K562 (cell line): ENCODE results near the gene CMTM5. TPM values are rescaled to one million over a fixed set of nuclear protein-coding genes. Genes with fewer than 3 reads are reported as not detected.

Source experiments
- ATAC-seq: fragments of 200-7000 bp; cut with Tn5 transposase; 3 replicates; pipeline ENCODE4 v1.9.1; 2020; ENCODE audit warnings: moderate library complexity
- BruUV-seq: library from RNA; stranded (reverse); fragments of 400-500 nt; replicated peaks from 2 replicates; lab custom pipeline; 2021; lab: Mats Ljungman, UMichigan
- CTCF ChIA-PET: fragments of 300-600 bp; formaldehyde crosslinking; extraction: SDS; loops from one replicate; lab custom pipeline; 2021; ENCODE audit warnings: low intra/inter-chr PET ratio; lab: Yijun Ruan, JAX
- POLR2A ChIA-PET: fragments of 300-600, 350-650 bp; sonication (Branson Sonifier 250); formaldehyde crosslinking; extraction: SDS; loops from one replicate; lab custom pipeline; 2021; ENCODE audit warnings: antibody characterized with exemption, inconsistent platforms; lab: Yijun Ruan, JAX
- DNase-seq, 4 experiments: peaks; one replicate each; pipeline versions ENCODE4 v3.0.0 to v3.0.0-alpha.2; 2011 to 2018; ENCODE audit warnings: low spot score in 3 of 4, mixed read lengths in 3 of 4; ENCODE audit errors: extremely low read depth in 1 of 4
- FAIRE-seq: peaks from 2 replicates; lab custom pipeline; 2011; peaks lifted over from hg19 to GRCh38; lab: Jason Lieb, UNC
- H2AFZ ChIP-seq: 2 replicates; pipeline ENCODE4 v1.6.0; 2011; ENCODE audit warnings: low read depth, low read length, control low read depth, inconsistent platforms
- H3K27ac ChIP-seq: fragments of 200-600 bp; 3 replicates; pipeline ENCODE4 v1.8.0; 2011; ENCODE audit warnings: low read depth, mild to moderate bottlenecking, control low read depth, inconsistent platforms, low read length, moderate library complexity, mixed read lengths; ENCODE audit errors: extremely low read depth
- H3K27me3 ChIP-seq, 2 experiments: fragments of 300-600 bp in 1 of 2; 2 replicates in 1 of 2; 3 replicates in 1 of 2; pipeline versions ENCODE4 v1.6.0 to v1.8.0; 2011; ENCODE audit warnings: inconsistent platforms in 2 of 2, low read length in 2 of 2, mild to moderate bottlenecking in 1 of 2, mixed read lengths in 1 of 2, moderate library complexity in 1 of 2; ENCODE audit not compliant: control insufficient read depth in 2 of 2, insufficient read depth in 2 of 2
- H3K36me3 ChIP-seq: fragments of 300-600 bp; 3 replicates; pipeline ENCODE4 v1.8.0; 2011; ENCODE audit warnings: mild to moderate bottlenecking, low read length, inconsistent platforms; ENCODE audit not compliant: control insufficient read depth, insufficient read depth
- H3K4me1 ChIP-seq, 2 experiments: fragments of 200-600 bp in 1 of 2; replicated peaks in 1 of 2; 2 replicates in 1 of 2; 3 replicates in 1 of 2; pipeline versions ENCODE4 v1.5.1 to v1.8.0; 2011; ENCODE audit warnings: inconsistent platforms in 2 of 2, low read length in 2 of 2, mild to moderate bottlenecking in 1 of 2, mixed read lengths in 1 of 2, moderate library complexity in 1 of 2; ENCODE audit not compliant: control insufficient read depth in 2 of 2, insufficient read depth in 2 of 2
- H3K4me2 ChIP-seq: 2 replicates; pipeline ENCODE4 v1.6.1; 2011; ENCODE audit warnings: low read length, control low read depth, inconsistent platforms, mixed read lengths; ENCODE audit not compliant: insufficient read depth
- H3K4me3 ChIP-seq: fragments of 200-600 bp; sonication (generic), shearing (Covaris generic); 2 replicates; pipeline ENCODE4 v1.5.1; 2016; ENCODE audit warnings: control low read depth, inconsistent platforms
- H3K79me2 ChIP-seq: fragments of 200-600 bp; 3 replicates; pipeline ENCODE4 v1.8.0; 2011; ENCODE audit warnings: low read length, inconsistent platforms; ENCODE audit not compliant: control insufficient read depth, insufficient read depth
- H3K9ac ChIP-seq, 2 experiments: 2 replicates each; pipeline versions ENCODE4 v1.6.0 to v1.6.1; 2011; ENCODE audit warnings: low read depth in 2 of 2, low read length in 2 of 2, control low read depth in 1 of 2, inconsistent platforms in 1 of 2, mild to moderate bottlenecking in 1 of 2, mixed read lengths in 1 of 2; ENCODE audit not compliant: insufficient read depth in 1 of 2
- H3K9me1 ChIP-seq: one replicate; pipeline ENCODE4 v1.6.0; 2011; ENCODE audit warnings: inconsistent platforms, mild to moderate bottlenecking, low read length, moderate library complexity; ENCODE audit not compliant: control insufficient read depth, insufficient read depth
- H3K9me3 ChIP-seq: replicated peaks from 2 replicates; pipeline ENCODE4 v1.5.1; 2011; ENCODE audit warnings: low read depth, low read length, inconsistent platforms; ENCODE audit not compliant: control insufficient read depth, insufficient read depth
- H4K20me1 ChIP-seq: replicated peaks from 2 replicates; pipeline ENCODE4 v1.6.1; 2011; ENCODE audit warnings: low read length, inconsistent platforms, mixed read lengths; ENCODE audit not compliant: control insufficient read depth, insufficient read depth
- CREB1 ChIP-seq, 2 experiments: sonication (generic) in 1 of 2; formaldehyde crosslinking in 1 of 2; IDR thresholded peaks; 2 replicates each; pipeline versions ENCODE4 v1.6.1 to v1.8.0; 2012 to 2022; ENCODE audit warnings: inconsistent platforms in 1 of 2, mild to moderate bottlenecking in 1 of 2, missing genetic modification reagents in 1 of 2, moderate library complexity in 1 of 2
- ZNF77 ChIP-seq: fragments of 250-450 bp; sonication (Bioruptor Pico); IDR thresholded peaks from 2 replicates; pipeline ENCODE4 v1.5.0; 2020
- WGBS: fragments of 100-300 bp; shearing (Covaris generic); methylation state at CpG from one replicate; pipeline ENCODE4 v1.1.6; 2016; ENCODE audit warnings: low coverage, mixed read lengths; ENCODE audit not compliant: insufficient coverage; ENCODE audit errors: missing lambda C conversion rate; 5-methylcytosine and 5-hydroxymethylcytosine counted together
- in situ Hi-C: fragments of 300-500 bp; cut with MboI; formaldehyde crosslinking; loops from 4 replicates; pipeline ENCODE4 v1.15.0; 2018; ENCODE audit warnings: inconsistent platforms, mixed read lengths
- intact Hi-C: fragments of 100-400 bp; cut with micrococcal nuclease; formaldehyde crosslinking; loops from 2 replicates; pipeline ENCODE4 v1.14.2; 2022
- polyA plus RNA-seq, 8 experiments: library from polyadenylated mRNA; depleted of rRNA in 4 of 8; stranded (reverse) in 5 of 8; unstranded in 3 of 8; fragments of >200 nt; fragmentation: Nextera tagmentation in 2 of 8; fragmentation: Illumina TruSeq in 1 of 8; extraction: Ambion mirVana in 2 of 8; extraction: Trizol in 1 of 8; gene quantifications; 2 replicates each; pipeline versions ENCODE4 v1.2.1 to v1.2.3, GENCODE V29; 2011 to 2014; ENCODE audit warnings: inconsistent platforms in 1 of 8, missing spikeins in 1 of 8
- total RNA-seq, 7 experiments: library from RNA; depleted of rRNA in 6 of 7; stranded (reverse); fragments of >200 nt in 6 of 7; fragmentation: Illumina TruSeq in 2 of 7; extraction: Trizol in 2 of 7; gene quantifications; 2 replicates each; pipeline versions ENCODE4 v1.2.1 to v1.2.3, GENCODE V29; 2011 to 2021; ENCODE audit warnings: low replicate concordance in 1 of 7
- TF ChIP-seq, protein P1 (sequence below): sonication (generic); formaldehyde crosslinking; IDR thresholded peaks from 2 replicates; pipeline ENCODE4 v1.8.0; 2023; ENCODE audit warnings: mild to moderate bottlenecking, missing genetic modification reagents
- TF ChIP-seq, protein P2 (sequence below): fragments of 250-450 bp; sonication (Bioruptor Pico); IDR thresholded peaks from 2 replicates; pipeline ENCODE4 v1.4.0; 2020; ENCODE audit warnings: borderline replicate concordance

CMTM5 gene
- total and polyA plus RNA-seq, 9 of the 15 experiments (the other 6 are each of a cell fraction or from before 2014, with no cell fraction given), result 0.21 TPM; not detected in 8

- H2AFZ ChIP-seq, result no peak overlapping the region
- in situ Hi-C loops (no loop called here), intact Hi-C loops (no loop called here)
- no peak overlapping the region for H3K4me2 ChIP-seq
- peaks cover 0 to 14% of the 10 kb centered on the region in 2 experiments; a peak in 2 of 5 replicates for H3K4me1 ChIP-seq
- no peaks in the 10 kb centered on the region for H3K9me3 ChIP-seq
- no peak for TF ChIP-seq CREB1 (IDR thresholded peaks at IDR 0.05)
- TF ChIP-seq CREB1 (CRISPR knock-in tag; IDR thresholded peaks at IDR 0.05), result no peak
- TF ChIP-seq, protein P1, sequence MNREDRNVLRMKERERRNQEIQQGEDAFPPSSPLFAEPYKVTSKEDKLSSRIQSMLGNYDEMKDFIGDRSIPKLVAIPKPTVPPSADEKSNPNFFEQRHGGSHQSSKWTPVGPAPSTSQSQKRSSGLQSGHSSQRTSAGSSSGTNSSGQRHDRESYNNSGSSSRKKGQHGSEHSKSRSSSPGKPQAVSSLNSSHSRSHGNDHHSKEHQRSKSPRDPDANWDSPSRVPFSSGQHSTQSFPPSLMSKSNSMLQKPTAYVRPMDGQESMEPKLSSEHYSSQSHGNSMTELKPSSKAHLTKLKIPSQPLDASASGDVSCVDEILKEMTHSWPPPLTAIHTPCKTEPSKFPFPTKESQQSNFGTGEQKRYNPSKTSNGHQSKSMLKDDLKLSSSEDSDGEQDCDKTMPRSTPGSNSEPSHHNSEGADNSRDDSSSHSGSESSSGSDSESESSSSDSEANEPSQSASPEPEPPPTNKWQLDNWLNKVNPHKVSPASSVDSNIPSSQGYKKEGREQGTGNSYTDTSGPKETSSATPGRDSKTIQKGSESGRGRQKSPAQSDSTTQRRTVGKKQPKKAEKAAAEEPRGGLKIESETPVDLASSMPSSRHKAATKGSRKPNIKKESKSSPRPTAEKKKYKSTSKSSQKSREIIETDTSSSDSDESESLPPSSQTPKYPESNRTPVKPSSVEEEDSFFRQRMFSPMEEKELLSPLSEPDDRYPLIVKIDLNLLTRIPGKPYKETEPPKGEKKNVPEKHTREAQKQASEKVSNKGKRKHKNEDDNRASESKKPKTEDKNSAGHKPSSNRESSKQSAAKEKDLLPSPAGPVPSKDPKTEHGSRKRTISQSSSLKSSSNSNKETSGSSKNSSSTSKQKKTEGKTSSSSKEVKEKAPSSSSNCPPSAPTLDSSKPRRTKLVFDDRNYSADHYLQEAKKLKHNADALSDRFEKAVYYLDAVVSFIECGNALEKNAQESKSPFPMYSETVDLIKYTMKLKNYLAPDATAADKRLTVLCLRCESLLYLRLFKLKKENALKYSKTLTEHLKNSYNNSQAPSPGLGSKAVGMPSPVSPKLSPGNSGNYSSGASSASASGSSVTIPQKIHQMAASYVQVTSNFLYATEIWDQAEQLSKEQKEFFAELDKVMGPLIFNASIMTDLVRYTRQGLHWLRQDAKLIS (CRISPR knock-in tag), result no peak
- no peak for TF ChIP-seq ZNF77 (CRISPR knock-in tag)
- TF ChIP-seq, protein P2, sequence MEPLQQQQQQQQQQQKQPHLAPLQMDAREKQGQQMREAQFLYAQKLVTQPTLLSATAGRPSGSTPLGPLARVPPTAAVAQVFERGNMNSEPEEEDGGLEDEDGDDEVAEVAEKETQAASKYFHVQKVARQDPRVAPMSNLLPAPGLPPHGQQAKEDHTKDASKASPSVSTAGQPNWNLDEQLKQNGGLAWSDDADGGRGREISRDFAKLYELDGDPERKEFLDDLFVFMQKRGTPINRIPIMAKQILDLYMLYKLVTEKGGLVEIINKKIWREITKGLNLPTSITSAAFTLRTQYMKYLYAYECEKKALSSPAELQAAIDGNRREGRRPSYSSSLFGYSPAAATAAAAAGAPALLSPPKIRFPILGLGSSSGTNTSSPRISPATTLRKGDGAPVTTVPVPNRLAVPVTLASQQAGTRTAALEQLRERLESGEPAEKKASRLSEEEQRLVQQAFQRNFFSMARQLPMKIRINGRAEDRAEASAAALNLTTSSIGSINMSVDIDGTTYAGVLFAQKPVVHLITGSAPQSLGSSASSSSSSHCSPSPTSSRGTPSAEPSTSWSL (CRISPR knock-in tag), result no peak
- no peak overlapping the region for H3K9ac ChIP-seq
- BruUV-seq, result no TSS peak
- no peak for DNase-seq
- no peaks in the 10 kb centered on the region for H3K36me3 ChIP-seq
- no peak for FAIRE-seq
- no peaks in the 10 kb centered on the region for H3K79me2 ChIP-seq
- no peaks in the 10 kb centered on the region; the same call in 1 of the 2 replicates for H4K20me1 ChIP-seq
- H3K4me3 ChIP-seq, result no peak overlapping the region
- no peak overlapping the region for H3K27ac ChIP-seq
- no peaks in the 10 kb centered on the region for H3K9me1 ChIP-seq
- 0% methylated on average over 9 of the region's 11 CpGs for WGBS
- ChIA-PET CTCF (no interaction called here), POLR2A (no interaction called here)
- no peak for ATAC-seq
- H3K27me3 ChIP-seq, result peaks cover 2 to 52% of the 10 kb centered on the region in 2 experiments; a peak in 3 of 5 replicates
Observed at GRCh38 chr14:23377198-23377550, 328 bp downstream of the CMTM5 start.
